Esophagus muscularis mucosa (tissue), 3 donors: ENCODE results near the gene PACRG.

ENCODE experiments used
- CTCF ChIP-seq, 3 experiments: fragments of 200-600 bp in 2 of 3; fragments of 450-650 bp in 1 of 3; sonication (generic) in 2 of 3; IDR thresholded peaks; one replicate each; pipeline ENCODE4 v1.5.1; 2017 to 2019; ENCODE audit warnings: antibody characterized with exemption in 3 of 3, mild to moderate bottlenecking in 2 of 3, moderate library complexity in 1 of 3
- POLR2A ChIP-seq: fragments of 450-650 bp; IDR thresholded peaks from one replicate; pipeline ENCODE4 v1.6.1; 2017; ENCODE audit warnings: antibody characterized with exemption, moderate library complexity, mild to moderate bottlenecking, low read depth

DNA sequence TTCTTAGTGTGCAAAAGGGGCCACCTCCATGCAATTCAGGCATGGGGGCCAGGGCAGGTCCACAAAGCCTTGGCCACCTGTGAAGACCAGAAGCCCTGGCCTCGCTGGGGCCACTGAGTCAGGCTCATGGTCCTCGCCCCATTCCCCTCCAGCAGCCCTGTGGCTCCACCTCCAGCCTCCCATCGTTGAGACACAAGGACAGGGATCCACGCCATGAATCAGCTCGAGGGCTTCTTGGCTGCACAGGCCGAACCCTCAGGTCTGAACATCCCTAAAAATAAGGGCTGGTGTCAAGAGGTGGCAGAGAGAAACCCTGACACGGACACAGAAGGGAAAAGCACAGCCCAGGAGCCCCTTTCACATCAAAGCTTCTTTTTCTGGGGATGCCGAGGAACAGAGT lies 618.2 kb downstream of the PACRG start:
- no peak for TF ChIP-seq CTCF (IDR thresholded peaks at IDR 0.05)
- no peak for TF ChIP-seq POLR2A
